SU-DHL-6 (cell line): ENCODE data around the gene CHD5.

Experiments used
- H2AFZ ChIP-seq: fragments of 200-600 bp; sonication (generic); 2 replicates; pipeline ENCODE4 v1.6.1; 2014; ENCODE audit warnings: low read depth, mild to moderate bottlenecking, moderate library complexity, mixed read lengths, antibody characterized with exemption, low read length; ENCODE audit not compliant: severe bottlenecking
- H3F3A ChIP-seq: fragments of 200-600 bp; shearing (Covaris generic); 2 replicates; pipeline ENCODE4 v1.6.0; 2016; ENCODE audit warnings: antibody characterized with exemption, mild to moderate bottlenecking; ENCODE audit not compliant: insufficient read depth
- H3K27ac ChIP-seq: fragments of 200-600 bp; sonication (generic); 2 replicates; pipeline ENCODE4 v1.5.1; 2016; ENCODE audit warnings: low read depth, mild to moderate bottlenecking, low read length, moderate library complexity, mixed read lengths
- H3K27me3 ChIP-seq: fragments of 200-600 bp; sonication (generic), shearing (Covaris generic); 2 replicates; pipeline ENCODE4 v1.6.0; 2014; ENCODE audit warnings: mild to moderate bottlenecking, low read length
- H3K36me3 ChIP-seq: fragments of 200-600 bp; sonication (generic); 2 replicates; pipeline ENCODE4 v1.6.1; 2014; ENCODE audit warnings: mild to moderate bottlenecking, low read length, mixed read lengths
- H3K4me2 ChIP-seq: fragments of 300-600, 200-600 bp; shearing (Covaris generic), sonication (generic); 2 replicates; pipeline ENCODE4 v1.6.0; 2014; ENCODE audit warnings: low read length, low read depth, mild to moderate bottlenecking; ENCODE audit not compliant: poor library complexity, severe bottlenecking
- H3K4me3 ChIP-seq: fragments of 200-600 bp; sonication (generic); 2 replicates; pipeline ENCODE4 v1.5.1; 2014; ENCODE audit warnings: antibody characterized with exemption, low read length, mild to moderate bottlenecking, mixed read lengths; ENCODE audit not compliant: insufficient read depth, poor library complexity, severe bottlenecking
- H3K79me2 ChIP-seq: fragments of 200-600 bp; sonication (generic); 2 replicates; pipeline ENCODE4 v1.6.1; 2014; ENCODE audit warnings: mild to moderate bottlenecking, low read length, moderate library complexity; ENCODE audit not compliant: insufficient read depth
- H3K9ac ChIP-seq: fragments of 200-600 bp; sonication (generic); 2 replicates; pipeline ENCODE4 v1.7.0; 2014; ENCODE audit warnings: mild to moderate bottlenecking, low read length
- H3K9me2 ChIP-seq: fragments of 200-600 bp; sonication (generic); replicated peaks from 2 replicates; pipeline ENCODE4 v1.6.1; 2014; ENCODE audit warnings: low read length; ENCODE audit not compliant: insufficient read depth
- H3K9me3 ChIP-seq: fragments of 200-600 bp; sonication (generic); 2 replicates; pipeline ENCODE4 v1.6.1; 2014; ENCODE audit warnings: low read length, mixed read lengths; ENCODE audit not compliant: insufficient read depth
- H4K20me1 ChIP-seq: fragments of 200-600 bp; sonication (generic); 2 replicates; pipeline ENCODE4 v1.6.1; 2014; ENCODE audit warnings: low read depth, mild to moderate bottlenecking, antibody characterized with exemption, low read length, moderate library complexity, mixed read lengths
- CTCF ChIP-seq: fragments of 200-600 bp; sonication (generic); IDR thresholded peaks from one replicate; pipeline ENCODE4 v1.5.1; 2017; ENCODE audit warnings: antibody characterized with exemption, mild to moderate bottlenecking, low read length, moderate library complexity; ENCODE audit not compliant: insufficient read depth, poor library complexity, severe bottlenecking
- EZH2phosphoT487 ChIP-seq: fragments of 200-600 bp; sonication (generic), shearing (Covaris generic); conservative IDR thresholded peaks from 2 replicates; pipeline ENCODE4 v1.6.1; 2018; ENCODE audit warnings: mild to moderate bottlenecking, antibody characterized with exemption, low read length, moderate library complexity, mixed read lengths

The CHD5 gene

GRCh38 chr1:6107409-6108356, 72.4 kb downstream of the CHD5 start:
- no peaks in the 10 kb centered on the region for H3K9me2 ChIP-seq
- no peaks in the 10 kb centered on the region for H3K79me2 ChIP-seq
- H3K36me3 ChIP-seq, result no peaks in the 10 kb centered on the region
- no peak overlapping the region for H3K4me3 ChIP-seq
- H3F3A ChIP-seq, result no peaks in the 10 kb centered on the region
- H3K27me3 ChIP-seq, result no peaks in the 10 kb centered on the region
- no peak overlapping the region for H3K9ac ChIP-seq
- H3K4me2 ChIP-seq, result no peak overlapping the region
- H3K27ac ChIP-seq, result no peak overlapping the region
- H3K9me3 ChIP-seq, result no peaks in the 10 kb centered on the region
- TF ChIP-seq EZH2phosphoT487 (no peak), CTCF (no peak)
- no peaks in the 10 kb centered on the region for H4K20me1 ChIP-seq
- no peak overlapping the region for H2AFZ ChIP-seq

- H3K36me3 ChIP-seq, result no peaks in the 10 kb centered on the region
- no peaks in the 10 kb centered on the region for H4K20me1 ChIP-seq
- H3K79me2 ChIP-seq, result no peaks in the 10 kb centered on the region
- H3K27ac ChIP-seq, result no peak overlapping the region
- no peak overlapping the region for H3K9ac ChIP-seq
- no peaks in the 10 kb centered on the region for H3K9me2 ChIP-seq
- TF ChIP-seq EZH2phosphoT487 (no peak), CTCF (no peak)
- no peak overlapping the region for H3K4me3 ChIP-seq
- H3K9me3 ChIP-seq, result no peaks in the 10 kb centered on the region
- no peak overlapping the region for H3K4me2 ChIP-seq
- H3F3A ChIP-seq, result no peaks in the 10 kb centered on the region
- no peaks in the 10 kb centered on the region for H3K27me3 ChIP-seq
- H2AFZ ChIP-seq, result no peak overlapping the region
These were observed 73.1 kb downstream of the CHD5 start for GRCh38 chr1:6106977-6107376.

- H4K20me1 ChIP-seq, result no peaks in the 10 kb centered on the region
- H3K27me3 ChIP-seq, result no peaks in the 10 kb centered on the region
- no peak overlapping the region for H3K4me3 ChIP-seq
- H3K36me3 ChIP-seq, result no peaks in the 10 kb centered on the region
- no peak overlapping the region for H3K4me2 ChIP-seq
- H3K9ac ChIP-seq, result no peak overlapping the region
- H3F3A ChIP-seq, result no peaks in the 10 kb centered on the region
- no peak overlapping the region for H2AFZ ChIP-seq
- H3K79me2 ChIP-seq, result no peaks in the 10 kb centered on the region
- H3K9me3 ChIP-seq, result no peaks in the 10 kb centered on the region
- no peaks in the 10 kb centered on the region for H3K9me2 ChIP-seq
- no peak for TF ChIP-seq EZH2phosphoT487
- TF ChIP-seq CTCF, result no peak
- H3K27ac ChIP-seq, result no peak overlapping the region
These were observed 73.8 kb downstream of the CHD5 start for GRCh38 chr1:6106321-6106731.
